Measurements from ENCODE around the gene SPRY1.
A peak's percentile ranks its signal among the peaks of the same experiment; 100 is the strongest.

The SPRY1 gene

DNA sequence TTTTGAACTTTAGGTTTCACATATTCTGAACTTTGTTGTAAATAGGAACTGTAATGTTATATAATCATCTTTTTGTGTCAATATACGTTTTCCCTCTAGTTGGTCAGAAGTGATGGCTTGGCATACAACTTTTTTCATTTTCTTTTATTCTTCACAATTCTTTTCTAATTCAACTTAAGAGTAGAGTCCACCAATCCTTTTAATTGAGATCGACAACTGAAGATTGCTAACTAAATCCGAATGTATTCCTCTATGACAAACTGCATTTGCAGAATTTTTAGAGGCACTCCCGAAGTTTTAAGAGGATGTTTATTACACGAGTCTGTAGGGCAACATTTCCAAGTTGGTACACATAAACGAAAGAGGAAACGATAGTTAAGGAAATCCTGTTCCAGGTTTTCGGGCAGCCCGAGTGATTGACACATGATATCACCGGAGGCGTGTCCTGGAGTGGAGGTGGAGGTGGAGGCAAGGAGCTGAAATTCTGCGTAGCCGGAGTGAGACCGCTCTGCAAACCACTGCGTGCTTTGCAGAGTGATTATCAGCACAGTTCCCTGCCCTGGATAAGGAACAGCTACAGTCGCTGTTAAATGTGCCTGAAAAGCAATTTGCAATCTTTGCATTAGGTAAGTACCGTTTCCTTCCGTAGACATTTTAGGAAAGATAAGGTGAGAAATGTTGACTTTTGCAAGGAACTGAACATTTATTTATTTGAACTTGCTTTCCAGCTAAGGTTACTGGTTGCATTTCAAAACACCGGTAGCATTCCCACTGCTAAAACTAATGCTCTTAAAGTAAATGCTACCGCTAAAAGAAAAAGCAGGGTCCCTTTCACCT, at the start of gene SPRY1:
TSS of gene SPRY1 (plus strand) at position 489 of the 837 bp plus-strand sequence. CDS start 4,797 bp downstream, outside the sequence.
- ATAC-seq, result peak; percentile 44 to 58

GRCh38 chr4:123346951-123347350, 49.6 kb upstream of the SPRY1 start:
- no peak for ATAC-seq

DNA sequence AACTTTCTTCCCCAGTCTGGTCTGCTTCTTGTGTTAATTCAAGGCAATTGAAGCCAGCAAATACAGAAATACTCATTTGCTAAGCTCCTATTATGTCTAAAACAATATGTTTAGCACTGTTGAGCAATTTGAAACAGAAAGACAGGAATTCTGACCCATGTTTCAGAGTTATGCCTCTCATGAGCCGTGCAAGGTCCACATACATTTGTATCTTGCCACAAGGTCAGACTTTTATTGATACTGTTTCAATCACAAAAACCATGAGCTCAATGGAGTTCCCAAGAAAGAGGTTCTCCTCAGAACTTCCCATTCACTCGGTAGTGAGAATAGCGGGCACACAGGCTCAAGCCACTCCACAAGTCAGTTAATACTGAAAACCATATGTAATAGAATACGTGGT, 47.6 kb upstream of the SPRY1 start:
- ATAC-seq, result no peak

DNA sequence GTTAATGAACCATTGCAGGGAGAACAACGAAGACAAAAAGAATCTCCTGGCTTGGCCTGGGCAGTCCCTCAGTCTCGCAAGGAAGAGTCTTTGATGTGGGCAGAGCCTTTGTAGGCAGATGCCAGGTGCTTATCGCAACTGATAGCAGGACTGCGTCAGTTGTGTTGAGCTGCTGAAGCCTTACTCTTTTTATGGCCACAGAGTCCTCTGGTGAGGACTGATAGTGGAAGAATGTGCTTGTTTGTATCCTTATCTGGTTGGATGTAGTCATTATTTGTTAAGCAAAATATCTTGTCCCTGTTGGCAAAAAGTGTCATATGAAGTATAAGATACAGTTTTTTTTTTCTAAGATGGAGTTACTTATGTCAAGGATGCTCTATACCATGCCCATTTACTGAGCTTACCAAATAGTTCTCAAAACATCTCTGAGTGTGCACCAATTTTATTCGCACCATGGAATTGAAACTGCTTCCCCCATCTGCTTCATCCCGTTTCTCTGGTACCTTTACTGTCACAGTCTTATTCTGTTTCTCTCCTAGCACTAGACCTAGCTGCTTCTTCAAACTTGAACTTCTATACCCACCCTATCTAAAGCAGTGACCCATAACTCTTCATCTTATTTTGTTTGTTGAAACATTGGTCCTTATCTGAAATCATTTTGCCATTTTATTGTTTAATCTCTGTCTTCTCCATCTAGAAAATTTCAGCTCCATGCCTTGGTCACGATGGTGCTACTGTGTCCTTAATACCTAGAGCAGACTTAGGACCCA, 47.0 kb upstream of the SPRY1 start:
- no peak for ATAC-seq

- no peak for ATAC-seq
Measured at GRCh38 chr4:123350191-123350544, 46.4 kb upstream of the SPRY1 start.

- ATAC-seq, result no peak
Measured at GRCh38 chr4:123350726-123351125, 45.9 kb upstream of the SPRY1 start.

DNA sequence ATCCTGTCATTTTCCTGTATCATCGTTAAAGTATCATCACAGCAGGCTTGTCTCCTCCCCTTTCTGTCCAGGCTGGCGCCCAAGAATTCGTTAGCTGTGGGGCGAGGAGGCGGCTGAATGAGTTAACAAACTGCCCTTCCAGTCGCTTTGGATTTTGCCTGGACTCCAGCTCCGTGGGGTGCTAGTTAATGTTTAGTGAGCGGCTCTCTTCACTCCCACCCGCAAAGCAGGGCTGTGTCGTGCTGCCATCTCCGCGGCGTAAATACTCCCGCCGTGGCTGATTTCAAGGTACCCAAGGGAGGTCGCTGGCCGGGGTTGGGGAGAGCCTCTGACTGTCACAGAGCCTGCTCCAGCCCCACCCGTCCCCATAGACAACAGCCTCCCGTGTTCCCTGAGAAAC, 44.9 kb upstream of the SPRY1 start:
- no peak for ATAC-seq

- no peak for ATAC-seq
Measured at GRCh38 chr4:123352240-123352945, 44.2 kb upstream of the SPRY1 start.

DNA sequence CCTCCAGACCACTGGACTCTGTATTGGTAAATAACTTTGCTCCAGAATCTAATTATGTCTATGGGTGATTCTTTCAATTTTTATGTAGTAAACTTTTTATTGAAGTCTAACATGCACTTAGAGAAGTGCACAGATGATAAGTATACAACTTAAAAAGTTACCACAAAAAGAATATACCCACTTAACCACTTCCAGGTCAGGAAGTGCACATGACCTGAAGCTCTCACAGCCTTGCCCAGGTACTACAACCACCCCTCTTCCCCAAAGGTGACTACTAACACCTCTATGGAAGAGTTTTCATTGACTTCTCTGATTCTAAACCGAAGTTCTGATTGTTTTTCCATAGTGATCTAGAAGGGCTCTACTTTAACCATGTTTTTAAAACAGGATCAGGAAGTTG, 43.6 kb upstream of the SPRY1 start:
- ATAC-seq, result no peak

DNA sequence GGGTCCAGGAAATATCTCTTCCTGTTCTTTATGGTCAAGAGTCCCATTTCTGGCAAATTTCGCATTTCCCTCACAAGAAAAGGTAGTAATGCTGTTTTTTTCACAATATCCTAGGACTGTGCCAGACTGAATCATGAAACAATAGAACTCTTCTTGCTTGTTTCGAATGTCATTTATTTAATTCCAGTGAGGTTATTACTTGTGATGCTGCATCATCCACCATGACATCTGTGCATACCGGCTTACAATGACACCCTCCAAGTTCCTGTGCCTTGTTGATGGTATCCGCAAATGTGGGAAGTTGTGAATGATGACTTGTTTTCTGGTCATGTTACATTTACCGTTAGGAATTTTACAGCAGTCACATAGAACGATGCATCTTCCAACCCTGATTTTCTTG, 42.9 kb upstream of the SPRY1 start:
- ATAC-seq, result no peak

DNA sequence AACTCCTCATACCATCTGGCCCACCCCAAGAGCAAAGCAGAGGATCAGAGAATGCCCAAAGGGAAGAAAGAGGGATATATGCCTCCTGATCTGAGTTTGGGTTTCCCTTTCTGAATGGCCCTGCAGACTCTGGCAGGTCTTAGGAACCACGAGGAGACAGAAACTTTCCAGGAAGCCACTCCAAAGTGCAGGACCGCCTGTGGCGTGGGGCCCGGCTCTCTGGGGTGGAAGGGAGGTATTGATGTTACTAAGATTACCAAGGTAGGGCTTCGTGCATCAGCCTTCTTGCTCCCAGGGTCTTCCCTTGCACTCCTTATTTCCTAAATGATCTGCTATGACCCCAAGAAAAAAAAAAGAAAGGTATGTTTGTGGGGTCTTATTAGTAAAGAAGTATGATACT, 41.9 kb upstream of the SPRY1 start:
- no peak for ATAC-seq

DNA sequence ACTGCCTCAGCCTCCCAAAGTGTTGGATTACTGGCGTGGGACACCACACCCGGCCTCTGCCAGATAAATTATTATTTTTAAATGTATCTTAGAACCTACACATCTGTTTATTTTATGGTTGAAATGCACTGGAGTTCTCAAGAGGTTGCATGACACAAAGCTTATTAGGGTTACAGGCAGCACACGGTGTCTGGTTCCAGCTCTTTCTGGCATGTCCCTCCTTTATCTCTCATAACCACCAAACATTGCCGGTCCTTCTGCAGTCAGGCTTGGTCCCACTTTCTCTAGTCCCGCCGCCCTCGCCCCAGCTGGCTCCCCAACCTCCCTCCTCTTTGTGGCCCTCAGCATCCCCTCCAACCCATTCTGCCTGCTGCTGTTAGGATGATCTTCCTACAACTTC, 39.7 kb upstream of the SPRY1 start:
- no peak for ATAC-seq

DNA sequence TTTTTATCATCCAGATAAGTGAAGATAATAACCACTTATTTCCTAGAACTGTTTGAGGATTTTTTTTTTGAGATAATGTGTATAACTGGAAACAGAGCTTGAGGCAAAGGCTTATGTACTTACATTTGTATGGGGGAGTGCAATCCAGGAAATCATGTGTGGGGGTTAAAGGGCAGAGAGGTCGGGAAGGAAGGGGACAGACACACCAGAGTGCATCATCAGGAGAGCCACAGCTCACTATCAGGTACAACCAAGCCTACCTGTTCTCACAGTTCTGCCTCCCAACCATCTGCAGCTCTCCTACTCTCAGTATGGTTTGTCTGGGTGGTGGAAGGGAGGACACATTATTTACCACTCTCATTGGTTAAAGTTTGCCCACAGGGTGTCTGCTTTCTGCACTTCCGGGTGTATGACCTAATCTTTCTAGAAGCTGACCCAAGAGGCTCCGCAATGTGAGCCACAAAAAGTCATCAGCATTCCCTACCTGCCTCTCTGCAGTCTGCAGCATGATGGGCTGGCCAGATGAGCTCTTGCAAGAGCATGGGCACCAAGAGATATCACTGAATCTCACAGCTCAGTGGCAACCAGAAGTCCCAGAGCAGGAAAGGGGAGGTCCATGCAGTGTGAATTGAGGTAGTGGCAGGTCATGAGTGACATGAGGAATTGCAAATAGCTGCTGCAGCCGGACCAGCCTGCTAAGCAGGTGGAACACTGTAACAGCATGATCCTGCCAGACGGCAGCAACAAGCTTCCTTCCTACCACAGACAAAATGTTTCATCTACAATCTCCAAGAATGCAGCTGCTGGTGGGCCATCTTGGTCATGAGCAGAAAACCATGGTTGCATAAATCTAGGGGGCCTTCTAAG, 36.9 kb upstream of the SPRY1 start:
- ATAC-seq, result no peak

GRCh38 chr4:123361195-123361861, 35.3 kb upstream of the SPRY1 start:
- ATAC-seq, result no peak

DNA sequence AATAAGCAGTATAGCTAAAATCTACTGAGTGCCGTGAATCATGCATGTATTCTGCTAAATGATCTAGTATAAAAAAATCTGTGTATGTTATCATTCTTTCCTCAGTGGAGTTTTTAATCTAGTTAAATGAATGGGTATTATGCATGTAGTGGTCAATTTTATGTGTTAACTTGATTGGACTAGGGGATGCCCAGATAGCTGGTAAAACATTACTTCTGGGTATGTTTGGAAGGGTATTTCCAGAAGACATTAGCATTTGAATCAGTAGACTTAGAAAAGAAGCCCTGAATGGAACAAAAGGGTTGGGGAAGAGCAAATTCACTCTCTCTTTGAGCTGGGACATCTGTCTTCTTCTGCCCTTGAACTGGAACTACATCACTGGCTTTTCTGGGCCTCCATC, 34.5 kb upstream of the SPRY1 start:
- no peak for ATAC-seq

DNA sequence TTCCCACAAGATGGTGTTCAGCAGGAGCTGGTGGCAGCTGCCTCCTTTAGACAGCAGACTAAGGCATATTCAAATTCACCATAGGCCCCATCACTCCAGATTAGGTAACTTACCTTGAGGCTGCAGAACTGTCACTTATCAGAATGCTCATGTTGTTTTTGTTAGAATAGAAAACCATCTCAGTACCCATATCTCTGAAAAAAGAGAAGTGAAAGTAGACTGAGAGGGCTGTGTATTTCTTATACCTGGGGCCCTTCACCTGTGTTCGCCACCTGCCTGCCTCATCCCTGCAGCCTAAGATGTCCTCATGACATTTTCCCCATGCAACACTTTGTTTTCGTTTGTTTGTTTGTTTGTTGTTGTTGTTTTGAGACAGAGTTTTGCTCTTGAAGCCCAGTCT, 32.9 kb upstream of the SPRY1 start:
- no peak for ATAC-seq

- ATAC-seq, result no peak
Measured at GRCh38 chr4:123364906-123365305, 31.7 kb upstream of the SPRY1 start.

DNA sequence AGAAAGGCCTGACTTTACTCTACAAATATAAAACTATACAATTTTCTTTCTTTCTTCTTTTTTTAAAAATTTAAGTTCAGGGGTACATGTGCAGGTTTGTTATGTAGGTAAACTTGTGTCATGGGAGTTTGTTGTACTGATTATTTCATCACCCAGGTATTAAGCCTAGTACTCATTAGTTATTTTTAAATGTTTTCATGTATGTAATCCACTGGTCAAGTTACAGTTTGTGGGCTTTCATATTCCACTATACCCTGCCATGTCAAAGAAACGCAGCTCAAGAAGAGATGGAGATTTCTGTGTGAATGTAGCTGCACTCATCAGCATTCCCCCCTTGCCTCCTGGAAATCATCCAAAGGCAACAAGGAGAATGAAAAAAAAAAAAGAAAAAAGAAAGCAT, 31.2 kb upstream of the SPRY1 start:
- no peak for ATAC-seq

DNA sequence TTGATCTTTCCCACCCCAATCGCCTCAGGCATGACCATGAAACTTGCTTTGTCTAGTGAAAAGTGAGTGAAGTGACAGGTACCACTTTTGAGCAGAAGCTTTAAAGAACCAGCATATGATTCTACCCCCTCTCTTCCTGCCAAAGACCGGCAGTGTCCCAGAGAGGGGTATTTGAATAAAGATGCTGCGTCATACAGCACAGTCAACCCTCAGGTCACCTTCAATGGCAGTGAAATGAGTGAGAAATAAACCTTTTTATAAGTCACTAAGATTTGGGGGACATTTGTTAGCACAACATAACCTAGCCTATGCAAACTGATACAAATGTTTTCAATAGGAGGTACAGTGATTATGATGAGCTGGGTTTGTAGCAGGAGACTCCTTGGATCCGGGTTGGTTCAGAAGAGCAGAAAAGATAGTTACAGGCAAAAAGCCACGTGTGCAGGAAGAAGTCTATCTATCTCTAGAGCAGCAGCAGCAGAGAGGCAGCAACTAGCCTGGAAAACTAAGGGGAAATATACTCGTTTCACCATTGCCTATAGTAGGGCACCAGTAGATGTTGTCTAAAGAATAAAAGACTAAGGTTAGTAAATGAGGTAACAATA, 30.3 kb upstream of the SPRY1 start:
- ATAC-seq, result no peak

- no peak for ATAC-seq
Measured at GRCh38 chr4:123378794-123379193, 17.8 kb upstream of the SPRY1 start.

DNA sequence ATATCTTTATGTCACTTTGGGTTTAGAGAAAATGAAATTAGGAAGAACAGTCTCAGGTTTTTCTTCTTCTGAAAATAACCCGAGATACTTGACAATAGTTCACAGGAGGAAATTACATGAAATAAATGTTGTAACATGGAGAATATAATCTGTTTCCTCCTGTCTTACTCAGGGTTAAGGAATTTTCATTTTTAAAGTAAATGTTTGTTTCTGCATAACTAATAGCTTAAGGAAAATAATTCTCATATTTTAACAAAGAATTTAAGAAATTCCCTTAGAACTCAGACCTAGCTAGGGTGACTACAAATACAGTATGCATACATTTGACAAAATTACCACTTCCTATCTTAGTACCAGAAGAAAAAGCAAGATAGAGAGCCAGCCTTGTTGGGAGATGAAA, 17.2 kb upstream of the SPRY1 start:
- ATAC-seq, result no peak

Measured in activated CD4-positive, CD25-positive, alpha-beta regulatory T cell treated with anti-CD3 and anti-CD28 coated beads, Interleukin-2, amount 50 U/mL, for 24 hours (primary cell).